WTC11 (cell line): ENCODE measurements around the gene PRPSAP2. TPM values are rescaled to one million over a fixed set of nuclear protein-coding genes. Genes with fewer than 3 reads are reported as not detected.

Experiments used
- ATAC-seq: fragments of 200-7000 bp; cut with Tn5 transposase; 2 replicates; pipeline ENCODE4 v1.10.0; 2021; ENCODE audit warnings: mild to moderate bottlenecking, moderate library complexity
- CTCF ChIA-PET: fragments of 300-600 bp; sonication (Branson Sonifier 250); formaldehyde crosslinking; loops from one replicate; lab custom pipeline; 2021; ENCODE audit warnings: antibody characterized with exemption; lab: Charles Lee
- POLR2A ChIA-PET: fragments of 350-600 bp; sonication (Branson Sonifier 250); formaldehyde crosslinking; loops from one replicate; lab custom pipeline; 2021; ENCODE audit warnings: antibody characterized with exemption; lab: Charles Lee
- DNase-seq: peaks from one replicate; pipeline ENCODE4 v3.0.0; 2021; ENCODE audit warnings: low spot score
- H3K27ac Mint-ChIP-seq: 2 replicates; pipeline ENCODE4 v1.8.0; 2021; ENCODE audit warnings: mixed read lengths
- H3K27me3 Mint-ChIP-seq: 2 replicates; pipeline ENCODE4 v1.8.0; 2021; ENCODE audit warnings: low read depth, mild to moderate bottlenecking, moderate library complexity, mixed read lengths
- H3K36me3 Mint-ChIP-seq: 2 replicates; pipeline ENCODE4 v1.8.0; 2021; ENCODE audit warnings: mixed read lengths
- H3K4me1 Mint-ChIP-seq: 2 replicates; pipeline ENCODE4 v1.8.0; 2022; ENCODE audit warnings: mixed read lengths
- H3K4me3 Mint-ChIP-seq: 2 replicates; pipeline ENCODE4 v1.8.0; 2021; ENCODE audit warnings: mild to moderate bottlenecking, moderate library complexity, mixed read lengths
- H3K9me3 Mint-ChIP-seq: 2 replicates; pipeline ENCODE4 v1.8.0; 2021; ENCODE audit warnings: mixed read lengths
- CREB1 ChIP-seq: sonication (generic); formaldehyde crosslinking; IDR thresholded peaks from 2 replicates; pipeline ENCODE4 v1.8.0; 2023; ENCODE audit warnings: mild to moderate bottlenecking, missing genetic modification reagents
- CREM ChIP-seq: sonication (generic); formaldehyde crosslinking; IDR thresholded peaks from 2 replicates; pipeline ENCODE4 v1.8.1; 2022; ENCODE audit warnings: mild to moderate bottlenecking, missing genetic modification reagents, moderate library complexity
- ERG ChIP-seq: fragments of 250-450 bp; sonication (Bioruptor Pico); IDR thresholded peaks from 2 replicates; pipeline ENCODE4 v1.8.0; 2021; ENCODE audit warnings: mild to moderate bottlenecking
- FOXK1 ChIP-seq: sonication (generic); formaldehyde crosslinking; IDR thresholded peaks from 2 replicates; pipeline ENCODE4 v1.8.0; 2022; ENCODE audit warnings: mild to moderate bottlenecking, moderate library complexity, missing genetic modification reagents
- GTF2I ChIP-seq: fragments of 250-450 bp; sonication (Bioruptor Pico); conservative IDR thresholded peaks from 2 replicates; pipeline ENCODE4 v1.4.0; 2021; ENCODE audit warnings: mild to moderate bottlenecking
- HMGXB4 ChIP-seq: sonication (generic); formaldehyde crosslinking; IDR thresholded peaks from 2 replicates; pipeline ENCODE4 v1.8.1; 2023; ENCODE audit warnings: mild to moderate bottlenecking, moderate library complexity, missing genetic modification reagents
- IRF2 ChIP-seq: sonication (generic); formaldehyde crosslinking; IDR thresholded peaks from 2 replicates; pipeline ENCODE4 v1.8.0; 2022; ENCODE audit warnings: low read depth, missing genetic modification reagents, borderline replicate concordance
- JUN ChIP-seq: sonication (generic); formaldehyde crosslinking; IDR thresholded peaks from 2 replicates; pipeline ENCODE4 v1.8.0; 2023; ENCODE audit warnings: mild to moderate bottlenecking, missing genetic modification reagents
- KAT7 ChIP-seq: sonication (generic); formaldehyde crosslinking; IDR thresholded peaks from 2 replicates; pipeline ENCODE4 v1.8.1; 2023; ENCODE audit warnings: missing genetic modification reagents, mild to moderate bottlenecking, borderline replicate concordance
- MYBL2 ChIP-seq: sonication (generic); formaldehyde crosslinking; IDR thresholded peaks from 2 replicates; pipeline ENCODE4 v1.8.1; 2023; ENCODE audit warnings: mild to moderate bottlenecking, moderate library complexity, missing genetic modification reagents
- NFATC4 ChIP-seq: fragments of 250-450 bp; sonication (Bioruptor Pico); IDR thresholded peaks from 2 replicates; pipeline ENCODE4 v1.9.0; 2021; ENCODE audit warnings: mild to moderate bottlenecking
- OVOL2 ChIP-seq: fragments of 250-450 bp; sonication (Bioruptor Pico); IDR thresholded peaks from 2 replicates; pipeline ENCODE4 v1.9.0; 2021; ENCODE audit warnings: mild to moderate bottlenecking, borderline replicate concordance
- SOX15 ChIP-seq: fragments of 250-450 bp; sonication (Bioruptor Pico); IDR thresholded peaks from 2 replicates; pipeline ENCODE4 v1.9.0; 2021; ENCODE audit warnings: mild to moderate bottlenecking
- TP53 ChIP-seq: sonication (generic); formaldehyde crosslinking; IDR thresholded peaks from 2 replicates; pipeline ENCODE4 v1.8.1; 2023; ENCODE audit warnings: mild to moderate bottlenecking, missing genetic modification reagents
- ZMAT4 ChIP-seq: fragments of 250-450 bp; sonication (Bioruptor Pico); IDR thresholded peaks from 2 replicates; pipeline ENCODE4 v1.9.0; 2021; ENCODE audit warnings: mild to moderate bottlenecking
- ZNF396 ChIP-seq: fragments of 250-450 bp; sonication (Bioruptor Pico); IDR thresholded peaks from 2 replicates; pipeline ENCODE4 v1.8.0; 2021; ENCODE audit warnings: mild to moderate bottlenecking, moderate library complexity, borderline replicate concordance
- ZNF416 ChIP-seq: fragments of 250-450 bp; sonication (Bioruptor Pico); IDR thresholded peaks from 2 replicates; pipeline ENCODE4 v1.9.0; 2021; ENCODE audit warnings: mild to moderate bottlenecking, inconsistent platforms
- total RNA-seq: library from RNA; stranded (reverse); gene quantifications from 3 replicates; pipeline ENCODE4 v1.2.3, GENCODE V29; 2021
- TF ChIP-seq, protein P1 (sequence below): sonication (generic); formaldehyde crosslinking; IDR thresholded peaks from 2 replicates; pipeline ENCODE4 v1.8.0; 2022; ENCODE audit warnings: mild to moderate bottlenecking, missing genetic modification reagents
- TF ChIP-seq, protein P2 (sequence below): sonication (generic); formaldehyde crosslinking; IDR thresholded peaks from 2 replicates; pipeline ENCODE4 v1.8.0; 2022; ENCODE audit warnings: missing genetic modification reagents
- TF ChIP-seq, protein P3 (sequence below): sonication (generic); formaldehyde crosslinking; IDR thresholded peaks from 2 replicates; pipeline ENCODE4 v1.8.1; 2022; ENCODE audit warnings: low read depth, mild to moderate bottlenecking, moderate library complexity, missing genetic modification reagents, borderline replicate concordance

PRPSAP2 gene
- total RNA-seq, 1 experiment from 2014 or later: 50.9 TPM

- Mint-ChIP-seq H3K27me3 (no peaks in the 10 kb centered on the region), H3K36me3 (peaks cover 35% of the 10 kb centered on the region), H3K9me3 (no peaks in the 10 kb centered on the region)
- POLR2A ChIA-PET: interaction anchor here (0.6 kb wide), 1 partner anchor 10 kb away, joined by 3 read pairs; no protein-coding TSS in a partner anchor
- no peak for ATAC-seq
- no peak for TF ChIP-seq FOXK1 (CRISPR knock-in tag)
- no peak for TF ChIP-seq NFATC4 (CRISPR knock-in tag)
- no peak for TF ChIP-seq GTF2I
- TF ChIP-seq, protein P1, sequence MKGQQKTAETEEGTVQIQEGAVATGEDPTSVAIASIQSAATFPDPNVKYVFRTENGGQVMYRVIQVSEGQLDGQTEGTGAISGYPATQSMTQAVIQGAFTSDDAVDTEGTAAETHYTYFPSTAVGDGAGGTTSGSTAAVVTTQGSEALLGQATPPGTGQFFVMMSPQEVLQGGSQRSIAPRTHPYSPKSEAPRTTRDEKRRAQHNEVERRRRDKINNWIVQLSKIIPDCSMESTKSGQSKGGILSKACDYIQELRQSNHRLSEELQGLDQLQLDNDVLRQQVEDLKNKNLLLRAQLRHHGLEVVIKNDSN (CRISPR knock-in tag): no peak
- no peak for TF ChIP-seq IRF2 (CRISPR knock-in tag)
- no peak for TF ChIP-seq KAT7 (CRISPR knock-in tag)
- TF ChIP-seq ZNF396 (CRISPR knock-in tag): no peak
- TF ChIP-seq ZMAT4 (CRISPR knock-in tag): no peak
- TF ChIP-seq, protein P2, sequence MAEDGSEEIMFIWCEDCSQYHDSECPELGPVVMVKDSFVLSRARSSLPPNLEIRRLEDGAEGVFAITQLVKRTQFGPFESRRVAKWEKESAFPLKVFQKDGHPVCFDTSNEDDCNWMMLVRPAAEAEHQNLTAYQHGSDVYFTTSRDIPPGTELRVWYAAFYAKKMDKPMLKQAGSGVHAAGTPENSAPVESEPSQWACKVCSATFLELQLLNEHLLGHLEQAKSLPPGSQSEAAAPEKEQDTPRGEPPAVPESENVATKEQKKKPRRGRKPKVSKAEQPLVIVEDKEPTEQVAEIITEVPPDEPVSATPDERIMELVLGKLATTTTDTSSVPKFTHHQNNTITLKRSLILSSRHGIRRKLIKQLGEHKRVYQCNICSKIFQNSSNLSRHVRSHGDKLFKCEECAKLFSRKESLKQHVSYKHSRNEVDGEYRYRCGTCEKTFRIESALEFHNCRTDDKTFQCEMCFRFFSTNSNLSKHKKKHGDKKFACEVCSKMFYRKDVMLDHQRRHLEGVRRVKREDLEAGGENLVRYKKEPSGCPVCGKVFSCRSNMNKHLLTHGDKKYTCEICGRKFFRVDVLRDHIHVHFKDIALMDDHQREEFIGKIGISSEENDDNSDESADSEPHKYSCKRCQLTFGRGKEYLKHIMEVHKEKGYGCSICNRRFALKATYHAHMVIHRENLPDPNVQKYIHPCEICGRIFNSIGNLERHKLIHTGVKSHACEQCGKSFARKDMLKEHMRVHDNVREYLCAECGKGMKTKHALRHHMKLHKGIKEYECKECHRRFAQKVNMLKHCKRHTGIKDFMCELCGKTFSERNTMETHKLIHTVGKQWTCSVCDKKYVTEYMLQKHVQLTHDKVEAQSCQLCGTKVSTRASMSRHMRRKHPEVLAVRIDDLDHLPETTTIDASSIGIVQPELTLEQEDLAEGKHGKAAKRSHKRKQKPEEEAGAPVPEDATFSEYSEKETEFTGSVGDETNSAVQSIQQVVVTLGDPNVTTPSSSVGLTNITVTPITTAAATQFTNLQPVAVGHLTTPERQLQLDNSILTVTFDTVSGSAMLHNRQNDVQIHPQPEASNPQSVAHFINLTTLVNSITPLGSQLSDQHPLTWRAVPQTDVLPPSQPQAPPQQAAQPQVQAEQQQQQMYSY (CRISPR knock-in tag): no peak
- no peak for TF ChIP-seq SOX15 (CRISPR knock-in tag)
- TF ChIP-seq, all 79 proteins: peak for 0
- DNase-seq: no peak
- Mint-ChIP-seq H3K4me1 (peaks cover 3% of the 10 kb centered on the region; the same call in 1 of the 2 replicates), H3K4me3 (no peak overlapping the region), H3K27ac (no peak overlapping the region)
- CTCF ChIA-PET: no interaction called here
These were observed 9.2 kb downstream of the PRPSAP2 start for GRCh38 chr17:18866866-18867813.

DNA sequence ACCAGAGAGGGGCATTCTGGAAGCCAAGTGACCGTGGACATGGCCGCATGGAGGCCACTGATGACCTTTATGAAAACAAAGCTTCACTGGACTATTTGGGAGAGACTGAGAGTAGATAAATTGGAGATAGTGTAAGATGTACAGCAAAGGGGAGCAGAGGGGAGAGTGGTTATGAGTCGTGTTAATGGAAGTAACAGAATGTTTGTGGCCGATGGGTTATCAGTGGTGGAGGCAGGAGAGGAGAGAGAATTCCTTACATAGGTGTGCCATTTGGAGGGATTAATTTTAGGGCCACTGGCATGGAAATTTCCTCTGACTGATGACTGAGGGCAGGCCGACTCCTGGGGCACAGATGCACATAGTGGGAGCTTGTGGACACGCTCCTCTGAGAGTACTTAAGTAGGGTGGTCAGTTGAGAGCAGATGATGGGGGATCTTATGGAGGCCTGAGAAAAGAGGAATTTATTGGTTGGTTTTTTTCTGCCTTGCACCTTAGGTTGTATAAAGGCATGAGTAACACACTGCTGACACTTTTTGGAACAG is 19.2 kb downstream of the PRPSAP2 start:
- Mint-ChIP-seq H3K27ac (no peak overlapping the region), H3K4me3 (no peak overlapping the region), H3K36me3 (peaks cover 60% of the 10 kb centered on the region), H3K4me1 (no peaks in the 10 kb centered on the region), H3K9me3 (no peaks in the 10 kb centered on the region), H3K27me3 (no peaks in the 10 kb centered on the region)
- TF ChIP-seq OVOL2 (CRISPR knock-in tag) (no peak), MYBL2 (CRISPR knock-in tag) (no peak), CREM (CRISPR knock-in tag) (no peak), ERG (CRISPR knock-in tag) (no peak), HMGXB4 (no peak), GTF2I (no peak), NFATC4 (CRISPR knock-in tag) (no peak), ZNF416 (no peak), CREB1 (CRISPR knock-in tag) (no peak), JUN (CRISPR knock-in tag) (no peak), TP53 (CRISPR knock-in tag) (no peak)
- TF ChIP-seq, protein P2 (CRISPR knock-in tag): no peak
- TF ChIP-seq, protein P3, sequence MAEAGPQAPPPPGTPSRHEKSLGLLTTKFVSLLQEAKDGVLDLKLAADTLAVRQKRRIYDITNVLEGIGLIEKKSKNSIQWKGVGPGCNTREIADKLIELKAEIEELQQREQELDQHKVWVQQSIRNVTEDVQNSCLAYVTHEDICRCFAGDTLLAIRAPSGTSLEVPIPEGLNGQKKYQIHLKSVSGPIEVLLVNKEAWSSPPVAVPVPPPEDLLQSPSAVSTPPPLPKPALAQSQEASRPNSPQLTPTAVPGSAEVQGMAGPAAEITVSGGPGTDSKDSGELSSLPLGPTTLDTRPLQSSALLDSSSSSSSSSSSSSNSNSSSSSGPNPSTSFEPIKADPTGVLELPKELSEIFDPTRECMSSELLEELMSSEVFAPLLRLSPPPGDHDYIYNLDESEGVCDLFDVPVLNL (CRISPR knock-in tag): no peak
- no peak for ATAC-seq
- no peak for DNase-seq
- ChIA-PET CTCF (no interaction called here), POLR2A (interaction anchor here (1.0 kb wide), 1 partner anchor 17 kb away, joined by 3 read pairs; no protein-coding TSS in a partner anchor)
